HepG2 (cell line): ENCODE measurements around the gene NAB2. TPM values are rescaled to one million over a fixed set of nuclear protein-coding genes. Genes with fewer than 3 reads are reported as not detected.

Source experiments
- CSRNP1 ChIP-seq: sonication (generic); formaldehyde crosslinking; IDR thresholded peaks from 2 replicates; pipeline ENCODE4 v1.8.1; 2023; ENCODE audit warnings: mild to moderate bottlenecking, missing genetic modification reagents
- KIAA2018 ChIP-seq: sonication (generic); formaldehyde crosslinking; IDR thresholded peaks from 2 replicates; pipeline ENCODE4 v1.5.0; 2020; ENCODE audit warnings: mild to moderate bottlenecking, missing genetic modification reagents, borderline replicate concordance
- MATR3 ChIP-seq: sonication (generic); formaldehyde crosslinking; IDR thresholded peaks from 2 replicates; pipeline ENCODE4 v1.4.0; 2020; ENCODE audit warnings: missing genetic modification reagents
- SUZ12 ChIP-seq: fragments of 150-350 bp; IDR thresholded peaks from 2 replicates; pipeline ENCODE4 v1.6.1; 2014; ENCODE audit warnings: low read depth, low read length
- TARDBP ChIP-seq: sonication (generic); formaldehyde crosslinking; IDR thresholded peaks from 2 replicates; pipeline ENCODE4 v1.8.0; 2022; ENCODE audit warnings: mild to moderate bottlenecking, missing genetic modification reagents
- TFAP4 ChIP-seq: sonication (generic); IDR thresholded peaks from 2 replicates; pipeline ENCODE4 v1.6.1; 2016; ENCODE audit warnings: low read depth, borderline replicate concordance
- ZNF142 ChIP-seq: sonication (generic); formaldehyde crosslinking; IDR thresholded peaks from 2 replicates; pipeline ENCODE4 v1.4.0; 2020; ENCODE audit warnings: missing genetic modification reagents
- polyA plus RNA-seq, 8 experiments: library from polyadenylated mRNA; depleted of rRNA in 3 of 8; stranded (reverse) in 7 of 8; unstranded in 1 of 8; fragments of >200 nt; fragmentation: Illumina TruSeq in 4 of 8; extraction: Trizol in 4 of 8; gene quantifications; 2 replicates each; pipeline versions ENCODE4 v1.2.1 to v1.2.3, GENCODE V29; 2011 to 2016; ENCODE audit warnings: low read depth in 4 of 8, missing spikeins in 1 of 8, mixed read lengths in 1 of 8; ENCODE audit not compliant: insufficient read depth in 1 of 8
- total RNA-seq, 5 experiments: library from RNA; depleted of rRNA; stranded (reverse); fragments of >200 nt; fragmentation: Illumina TruSeq; extraction: Trizol; gene quantifications; 2 replicates each; pipeline ENCODE4 v1.2.3, GENCODE V29; 2016; ENCODE audit warnings: low read depth in 1 of 5

NAB2 gene
- total and polyA plus RNA-seq, 2 of the 13 experiments (the other 11 are each of a cell fraction or from before 2014, with no cell fraction given) = 11.7 to 12.9 TPM

GRCh38 chr12:57127101-57127725, 38.3 kb downstream of the NAB2 start (continued):
- TF ChIP-seq KIAA2018 (CRISPR knock-in tag) = no peak
- peak; percentile 74; the same call in 1 of the 2 replicates for TF ChIP-seq TARDBP (CRISPR knock-in tag)
- TF ChIP-seq TFAP4 = 0 out of 2 replicates have a peak, but pooled peaks have one; percentile 8
- TF ChIP-seq SUZ12 = no peak
- no peak for TF ChIP-seq MATR3 (CRISPR knock-in tag)
- 0 out of 2 replicates have a peak, but pooled peaks have one; percentile 34 for TF ChIP-seq CSRNP1
- no peak for TF ChIP-seq ZNF142
